Measurements from ENCODE around the gene NAALADL1.

DNA sequence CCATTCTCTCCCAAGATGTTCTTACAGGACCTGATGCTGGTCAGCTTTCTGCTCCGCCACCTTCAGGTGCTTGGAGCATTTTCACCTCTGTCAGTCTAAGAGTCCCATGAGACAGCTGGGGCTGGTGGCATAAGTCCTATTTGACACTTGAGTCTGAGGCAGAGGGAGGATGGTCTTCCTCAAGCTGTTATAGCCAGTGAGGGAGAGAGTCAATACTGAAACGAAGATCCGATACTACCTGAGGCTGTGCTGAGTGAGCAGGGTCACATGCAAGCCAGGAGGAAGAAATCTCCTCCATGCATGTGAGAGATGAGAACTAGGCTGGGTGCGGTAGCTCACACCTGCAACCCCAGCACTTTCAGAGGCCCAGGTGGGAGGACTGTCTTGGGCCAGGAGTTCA, 31.3 kb upstream of the NAALADL1 start:
- TF ChIP-seq, protein P1, sequence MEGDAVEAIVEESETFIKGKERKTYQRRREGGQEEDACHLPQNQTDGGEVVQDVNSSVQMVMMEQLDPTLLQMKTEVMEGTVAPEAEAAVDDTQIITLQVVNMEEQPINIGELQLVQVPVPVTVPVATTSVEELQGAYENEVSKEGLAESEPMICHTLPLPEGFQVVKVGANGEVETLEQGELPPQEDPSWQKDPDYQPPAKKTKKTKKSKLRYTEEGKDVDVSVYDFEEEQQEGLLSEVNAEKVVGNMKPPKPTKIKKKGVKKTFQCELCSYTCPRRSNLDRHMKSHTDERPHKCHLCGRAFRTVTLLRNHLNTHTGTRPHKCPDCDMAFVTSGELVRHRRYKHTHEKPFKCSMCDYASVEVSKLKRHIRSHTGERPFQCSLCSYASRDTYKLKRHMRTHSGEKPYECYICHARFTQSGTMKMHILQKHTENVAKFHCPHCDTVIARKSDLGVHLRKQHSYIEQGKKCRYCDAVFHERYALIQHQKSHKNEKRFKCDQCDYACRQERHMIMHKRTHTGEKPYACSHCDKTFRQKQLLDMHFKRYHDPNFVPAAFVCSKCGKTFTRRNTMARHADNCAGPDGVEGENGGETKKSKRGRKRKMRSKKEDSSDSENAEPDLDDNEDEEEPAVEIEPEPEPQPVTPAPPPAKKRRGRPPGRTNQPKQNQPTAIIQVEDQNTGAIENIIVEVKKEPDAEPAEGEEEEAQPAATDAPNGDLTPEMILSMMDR (tag by site-specific recombination; IDR thresholded peaks at IDR 0.05), result no peak
- TF ChIP-seq KLF7 (tag by site-specific recombination; IDR thresholded peaks at IDR 0.05; ENCODE audit: borderline replicate concordance) (no peak), GFI1B (tag by site-specific recombination; IDR thresholded peaks at IDR 0.05) (no peak), ZNF747 (tag by site-specific recombination; IDR thresholded peaks at IDR 0.05) (no peak), YY1 (tag by site-specific recombination; IDR thresholded peaks at IDR 0.05) (no peak)

Measured in HEK293 (cell line).